Mucosa of descending colon (tissue), 3 donors: ENCODE measurements around the gene ZNF462. TPM values are rescaled to one million over a fixed set of nuclear protein-coding genes. Genes with fewer than 3 reads are reported as not detected.

Experiments
- ATAC-seq: fragments of 200-7000 bp; cut with Tn5 transposase; one replicate; pipeline ENCODE4 v1.9.1; 2020; ENCODE audit warnings: mild to moderate bottlenecking, moderate library complexity
- DNase-seq, 3 donors: peaks; one replicate each; pipeline ENCODE4 v3.0.0-alpha.2; 2020
- H3K36me3 ChIP-seq: fragments of 200-600 bp; one replicate; pipeline ENCODE4 v1.8.0; 2021; ENCODE audit warnings: low read depth, mild to moderate bottlenecking
- H3K4me1 ChIP-seq: fragments of 200-600 bp; one replicate; pipeline ENCODE4 v1.8.0; 2021; ENCODE audit warnings: low read depth, mild to moderate bottlenecking
- H3K4me3 ChIP-seq: fragments of 200-600 bp; one replicate; pipeline ENCODE4 v1.8.0; 2021; ENCODE audit warnings: mild to moderate bottlenecking
- H3K9me3 ChIP-seq: fragments of 200-600 bp; one replicate; pipeline ENCODE4 v1.8.0; 2021; ENCODE audit warnings: mild to moderate bottlenecking
- intact Hi-C, 2 donors: fragments of 100-400 bp; cut with DNase I in 1 of 2; cut with micrococcal nuclease in 1 of 2; formaldehyde crosslinking; loops; one replicate each; pipeline versions ENCODE4 v1.11.0 to v1.11.1; 2022; cut with DNase I, micrococcal nuclease
- total RNA-seq, 3 donors: library from RNA; stranded (reverse); fragmentation: NEBNext Ultra II Directional in 2 of 3; extraction: Animal tissue kit (Norgen Biotek cat#: 25700) in 2 of 3; gene quantifications; one replicate each; pipeline versions ENCODE4 v1.2.1 to v1.2.4, GENCODE V29; 2021 to 2023
- TF ChIP-seq, protein P1 (sequence below): fragments of 200-600 bp; IDR thresholded peaks from one replicate; pipeline ENCODE4 v1.8.0; 2022; ENCODE audit warnings: antibody characterized with exemption, mild to moderate bottlenecking
- donor health status: DM: no; HTN: no; CAD: no; lungs with moderate emphysema.
- donor health status: DM: no; HTN: no; CAD: no.
- donor health status: DM: no; HTN: yes; CAD: no.

Gene ZNF462
- total RNA-seq, 3 donors from 2014 or later, result 34.8 to 54.7 (median 48.7) TPM

DNA sequence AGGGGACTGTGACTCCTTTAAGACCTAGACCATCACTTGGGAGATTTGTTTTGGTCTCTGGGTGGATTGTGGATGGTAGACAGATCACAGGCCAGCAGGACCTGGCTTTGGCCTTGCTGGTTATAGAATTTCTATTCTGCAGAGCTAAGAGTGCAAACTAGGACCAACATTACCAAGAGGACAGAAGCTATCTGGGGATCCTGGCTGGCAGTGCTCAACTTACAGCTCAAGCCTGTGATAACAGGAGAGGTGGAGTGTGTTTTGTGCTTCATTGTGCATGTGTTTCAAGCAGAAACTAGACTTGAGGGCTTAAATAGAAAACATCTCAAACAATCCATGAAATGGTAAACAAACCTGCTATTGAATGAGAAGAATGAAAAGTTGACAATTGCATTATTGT, 106.7 kb downstream of the ZNF462 start:
- Histone ChIP-seq H3K4me1 (no peaks in the 10 kb centered on the region), H3K36me3 (no peaks in the 10 kb centered on the region), H3K4me3 (no peak overlapping the region), H3K9me3 (no peaks in the 10 kb centered on the region)
- TF ChIP-seq, protein P1, sequence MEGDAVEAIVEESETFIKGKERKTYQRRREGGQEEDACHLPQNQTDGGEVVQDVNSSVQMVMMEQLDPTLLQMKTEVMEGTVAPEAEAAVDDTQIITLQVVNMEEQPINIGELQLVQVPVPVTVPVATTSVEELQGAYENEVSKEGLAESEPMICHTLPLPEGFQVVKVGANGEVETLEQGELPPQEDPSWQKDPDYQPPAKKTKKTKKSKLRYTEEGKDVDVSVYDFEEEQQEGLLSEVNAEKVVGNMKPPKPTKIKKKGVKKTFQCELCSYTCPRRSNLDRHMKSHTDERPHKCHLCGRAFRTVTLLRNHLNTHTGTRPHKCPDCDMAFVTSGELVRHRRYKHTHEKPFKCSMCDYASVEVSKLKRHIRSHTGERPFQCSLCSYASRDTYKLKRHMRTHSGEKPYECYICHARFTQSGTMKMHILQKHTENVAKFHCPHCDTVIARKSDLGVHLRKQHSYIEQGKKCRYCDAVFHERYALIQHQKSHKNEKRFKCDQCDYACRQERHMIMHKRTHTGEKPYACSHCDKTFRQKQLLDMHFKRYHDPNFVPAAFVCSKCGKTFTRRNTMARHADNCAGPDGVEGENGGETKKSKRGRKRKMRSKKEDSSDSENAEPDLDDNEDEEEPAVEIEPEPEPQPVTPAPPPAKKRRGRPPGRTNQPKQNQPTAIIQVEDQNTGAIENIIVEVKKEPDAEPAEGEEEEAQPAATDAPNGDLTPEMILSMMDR, result no peak
- intact Hi-C loops, result no loop called here
- no peak for DNase-seq
- ATAC-seq, result no peak

DNA sequence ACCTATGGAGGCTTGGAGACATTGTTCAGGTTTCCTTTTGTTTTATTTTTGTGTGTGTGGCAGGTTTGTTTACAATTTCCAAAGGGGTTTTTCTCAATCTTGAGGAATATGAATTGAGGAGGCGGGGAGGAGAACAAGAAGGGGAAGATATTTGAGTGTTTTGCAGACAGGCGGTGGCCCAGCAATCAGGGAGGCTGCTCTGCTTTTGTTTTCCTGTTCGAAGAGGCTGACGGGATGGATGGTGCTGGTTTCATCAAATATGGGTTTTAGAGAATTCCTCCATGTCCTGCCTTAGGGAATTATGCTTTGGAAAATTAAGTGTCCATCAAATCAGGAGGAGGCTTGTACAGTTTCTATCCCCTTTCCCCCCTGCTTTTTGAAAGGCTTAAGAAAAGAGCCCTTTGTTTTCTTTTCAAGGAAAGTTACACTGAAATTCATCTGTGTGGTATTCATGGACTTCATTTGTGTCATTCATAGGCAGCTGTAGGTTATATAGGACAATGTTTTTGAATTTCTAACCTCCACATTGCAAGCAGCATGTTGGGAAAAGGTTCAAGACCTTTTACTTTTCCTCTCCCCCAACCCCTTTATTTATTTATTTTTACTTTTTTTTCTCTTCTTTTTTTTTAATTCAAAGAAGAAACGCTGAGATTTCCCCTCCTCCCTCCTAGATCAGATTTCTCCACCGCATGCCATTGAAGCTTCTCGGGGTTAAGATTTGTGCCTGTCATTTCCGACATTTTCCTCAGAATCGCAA, 107.4 kb downstream of the ZNF462 start:
- Histone ChIP-seq H3K4me3 (no peak overlapping the region), H3K4me1 (no peaks in the 10 kb centered on the region), H3K9me3 (no peaks in the 10 kb centered on the region), H3K36me3 (no peaks in the 10 kb centered on the region)
- intact Hi-C loops, result no loop called here
- TF ChIP-seq, protein P1, result no peak
- DNase-seq, result no peak
- no peak for ATAC-seq

DNA sequence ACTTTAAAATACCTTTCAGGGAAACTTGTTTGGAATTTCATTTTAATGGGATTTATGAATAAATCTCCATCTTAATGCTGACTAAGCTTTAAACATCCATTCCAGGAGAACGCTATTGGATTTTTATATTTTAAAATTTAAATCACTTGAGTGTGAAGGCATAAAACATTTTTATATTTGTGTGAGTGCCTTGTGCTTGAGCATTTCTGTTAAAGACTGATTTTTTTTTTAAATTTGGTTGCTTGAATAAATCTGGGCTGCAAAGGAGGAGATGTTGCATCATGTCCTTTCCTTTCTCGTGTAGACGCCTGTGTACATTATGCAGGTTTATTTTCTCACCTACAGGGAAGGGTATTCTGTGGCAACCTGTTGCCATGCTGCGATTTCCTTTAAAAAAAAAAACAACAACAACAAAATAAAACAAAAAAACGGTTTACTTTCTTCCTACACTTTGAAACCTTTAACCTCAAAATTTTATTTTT, 108.1 kb downstream of the ZNF462 start:
- Histone ChIP-seq H3K36me3 (no peaks in the 10 kb centered on the region), H3K4me1 (no peaks in the 10 kb centered on the region), H3K4me3 (no peak overlapping the region), H3K9me3 (no peaks in the 10 kb centered on the region)
- DNase-seq (no peak), ATAC-seq (no peak)
- TF ChIP-seq, protein P1, result no peak
- intact Hi-C loops, result no loop called here

DNA sequence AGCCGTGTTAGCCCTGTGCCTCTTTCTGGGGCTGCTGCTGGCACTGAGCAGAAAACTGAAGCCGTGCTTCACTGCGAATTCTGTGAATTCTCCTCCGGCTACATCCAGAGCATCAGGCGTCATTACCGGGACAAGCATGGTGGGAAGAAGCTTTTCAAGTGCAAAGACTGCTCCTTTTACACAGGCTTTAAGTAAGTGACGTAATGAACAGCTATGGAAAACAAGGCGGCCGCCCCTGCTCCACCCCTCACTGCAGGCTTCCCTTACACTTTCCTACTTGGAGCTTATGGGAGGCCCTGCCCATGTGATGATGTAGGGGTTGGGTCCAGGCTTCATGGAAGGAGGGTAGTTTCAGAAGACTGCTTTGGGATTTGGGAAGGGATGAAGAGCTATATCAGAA, 109.1 kb downstream of the ZNF462 start:
- no peaks in the 10 kb centered on the region for H3K9me3 ChIP-seq
- H3K4me3 ChIP-seq, result no peak overlapping the region
- TF ChIP-seq, protein P1, result no peak
- no peaks in the 10 kb centered on the region for H3K4me1 ChIP-seq
- DNase-seq, result no peak
- ATAC-seq, result no peak
- intact Hi-C loops, result no loop called here
- H3K36me3 ChIP-seq, result no peaks in the 10 kb centered on the region

DNA sequence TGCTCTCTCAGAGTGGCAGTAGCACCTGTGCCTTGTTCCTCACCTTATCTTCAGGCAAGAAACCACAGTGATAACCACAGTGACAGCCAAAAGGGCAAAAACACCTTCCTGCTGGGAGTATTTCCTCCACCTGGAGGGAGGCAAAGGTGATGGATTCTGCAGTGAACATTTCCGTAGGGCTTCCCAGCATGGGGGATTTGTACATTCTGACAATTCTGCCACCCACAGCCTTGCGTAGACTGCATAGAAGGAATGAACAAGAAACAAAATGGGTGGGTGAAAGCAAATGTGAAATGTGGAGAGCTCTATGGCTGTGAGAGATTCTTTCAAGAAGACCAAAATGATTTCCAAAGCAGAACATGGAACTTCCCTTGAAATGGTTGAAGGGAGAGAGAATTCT, 111.4 kb downstream of the ZNF462 start:
- no peak overlapping the region for H3K4me3 ChIP-seq
- DNase-seq (no peak), ATAC-seq (no peak)
- TF ChIP-seq, protein P1, result no peak
- no peaks in the 10 kb centered on the region for H3K4me1 ChIP-seq
- H3K9me3 ChIP-seq, result no peaks in the 10 kb centered on the region
- intact Hi-C loops, result no loop called here
- H3K36me3 ChIP-seq, result no peaks in the 10 kb centered on the region
